Right lobe of liver (tissue), 6 donors: ENCODE data around the gene CHIT1. TPM values are rescaled to one million over a fixed set of nuclear protein-coding genes. Genes with fewer than 3 reads are reported as not detected.
A peak's percentile ranks its signal among the peaks of the same experiment; 100 is the strongest.
"Not testable (repeated sequence)": the region's sequence is repeated elsewhere in the genome, so short reads cannot be mapped to it uniquely, and the experiment has no call there.

Experiments used
- ATAC-seq, 4 donors: fragments of 200-7000 bp; cut with Tn5 transposase; one replicate each; pipeline ENCODE4 v1.9.1; 2020; ENCODE audit warnings: mild to moderate bottlenecking in 4 of 4, moderate library complexity in 4 of 4
- DNase-seq, 3 donors: peaks; one replicate each; pipeline ENCODE4 v3.0.0-alpha.2; 2020
- H3K27ac ChIP-seq, 3 donors: fragments of 200-600 bp; one replicate each; pipeline ENCODE4 v1.8.0; 2022
- H3K27me3 ChIP-seq, 2 donors: fragments of 200-600 bp; one replicate each; pipeline ENCODE4 v1.8.0; 2022
- H3K36me3 ChIP-seq, 4 donors: fragments of 200-600 bp; sonication (generic) in 1 of 4; one replicate each; pipeline versions ENCODE4 v1.5.1 to v1.8.0; 2017 to 2022; ENCODE audit warnings: control low read depth in 1 of 4
- H3K4me1 ChIP-seq, 4 donors: fragments of 200-600 bp; sonication (generic) in 1 of 4; one replicate each; pipeline versions ENCODE4 v1.5.1 to v1.8.0; 2017 to 2022; ENCODE audit warnings: control low read depth in 1 of 4
- H3K4me3 ChIP-seq, 3 donors: fragments of 200-600 bp; one replicate each; pipeline ENCODE4 v1.8.0; 2022
- H3K9me3 ChIP-seq, 4 donors: fragments of 200-600 bp; sonication (generic) in 1 of 4; one replicate each; pipeline versions ENCODE4 v1.5.1 to v1.8.0; 2017 to 2022; ENCODE audit warnings: control low read depth in 1 of 4
- CTCF ChIP-seq, 4 donors: fragments of 200-600 bp in 3 of 4; fragments of 450-650 bp in 1 of 4; IDR thresholded peaks; one replicate each; pipeline versions ENCODE4 v1.5.1 to v1.8.0; 2016 to 2022; ENCODE audit warnings: antibody characterized with exemption in 4 of 4, mild to moderate bottlenecking in 2 of 4
- POLR2A ChIP-seq: fragments of 450-650 bp; IDR thresholded peaks from one replicate; pipeline ENCODE4 v1.6.1; 2017; ENCODE audit warnings: antibody characterized with exemption, mild to moderate bottlenecking
- WGBS: methylation state at CpG from one replicate; pipeline ENCODE4 v1.1.6; 2018; ENCODE audit warnings: low coverage, low lambda C conversion rate; ENCODE audit not compliant: insufficient coverage; ENCODE audit errors: missing lambda C conversion rate; 5-methylcytosine and 5-hydroxymethylcytosine counted together
- intact Hi-C, 2 donors: fragments of 100-400 bp; cut with DNase I; formaldehyde crosslinking; loops; one replicate each; pipeline versions ENCODE4 v1.11.2 to v1.14.1; 2022
- total RNA-seq, 6 experiments: library from RNA; depleted of rRNA in 2 of 6; stranded (reverse); fragments of >200 nt in 2 of 6; fragmentation: NEBNext Ultra II Directional in 3 of 6; extraction: Animal tissue kit (Norgen Biotek cat#: 25700) in 3 of 6; gene quantifications; one replicate each; pipeline versions ENCODE4 v1.1.0 to v1.2.4, GENCODE V29; 2016 to 2023
- donor health status: DM: no; HTN: yes; CAD: no.
- donor health status: DM: no; HTN: no; CAD: no.
- donor health status: DM: no; HTN: no; CAD: no.
- donor health status: DM: no; HTN: yes; CAD: no.
- donor health status: DM: no; HTN: yes; CAD: no.

Gene CHIT1
- total RNA-seq, 6 experiments from 2014 or later: 0.46 to 0.61 (median 0.46) TPM; not detected in 3

- no peaks in the 10 kb centered on the region for H3K9me3 ChIP-seq
- no peak overlapping the region for H3K4me3 ChIP-seq
- no peaks in the 10 kb centered on the region for H3K4me1 ChIP-seq
- WGBS: 58% methylated on average over 2 of the region's 3 CpGs
- DNase-seq: no peak
- intact Hi-C loops: no loop called here
- H3K36me3 ChIP-seq: no peaks in the 10 kb centered on the region
- no peak for TF ChIP-seq POLR2A
- no peak for TF ChIP-seq CTCF (IDR thresholded peaks at IDR 0.05)
- no peak for ATAC-seq
- no peaks in the 10 kb centered on the region for H3K27me3 ChIP-seq
- H3K27ac ChIP-seq: no peak overlapping the region
These were observed 23.2 kb upstream of the CHIT1 start for GRCh38 chr1:203252678-203253077.

- WGBS: 88% methylated on average over 2 of the region's 2 CpGs
- intact Hi-C loops: no loop called here
- H3K27me3 ChIP-seq: no peaks in the 10 kb centered on the region
These were observed 22.0 kb upstream of the CHIT1 start for GRCh38 chr1:203251466-203251865.

GRCh38 chr1:203250911-203251310 lies 21.4 kb upstream of the CHIT1 start:
- WGBS: 56% methylated on average over 2 of the region's 2 CpGs
- H3K36me3 ChIP-seq: no peaks in the 10 kb centered on the region

More at GRCh38 chr1:203251466-203251865, 22.0 kb upstream of the CHIT1 start:
- no peaks in the 10 kb centered on the region for H3K4me1 ChIP-seq
- TF ChIP-seq CTCF (IDR thresholded peaks at IDR 0.05): no peak
- TF ChIP-seq POLR2A: no peak
- DNase-seq: no peak
- no peak overlapping the region for H3K4me3 ChIP-seq
- H3K27ac ChIP-seq: no peak overlapping the region
- no peaks in the 10 kb centered on the region for H3K36me3 ChIP-seq
- no peak for ATAC-seq
- H3K9me3 ChIP-seq: no peaks in the 10 kb centered on the region

GRCh38 chr1:203244776-203245175 lies 15.3 kb upstream of the CHIT1 start:
- TF ChIP-seq CTCF (IDR thresholded peaks at IDR 0.05) (no peak), POLR2A (no peak)
- H3K27ac ChIP-seq: peak overlapping the region in 1 of 3 donors; percentile 31
- no peaks in the 10 kb centered on the region for H3K9me3 ChIP-seq
- no peaks in the 10 kb centered on the region for H3K36me3 ChIP-seq
- peaks cover 0 to 9% (median 0%) of the 10 kb centered on the region in 4 donors for H3K4me1 ChIP-seq
- no peak overlapping the region for H3K4me3 ChIP-seq
- 52% methylated on average over 2 of the region's 4 CpGs for WGBS
- H3K27me3 ChIP-seq: no peaks in the 10 kb centered on the region
- DNase-seq (peak in 2 of 3 donors; percentile 44 to 64), ATAC-seq (peak; percentile 99 to 100 (median 99))
- intact Hi-C loops: no loop called here

More at GRCh38 chr1:203250911-203251310, 21.4 kb upstream of the CHIT1 start:
- TF ChIP-seq POLR2A: no peak
- TF ChIP-seq CTCF (IDR thresholded peaks at IDR 0.05): no peak
- no peak for DNase-seq
- no peak for ATAC-seq
- Histone ChIP-seq H3K4me1 (no peaks in the 10 kb centered on the region), H3K9me3 (no peaks in the 10 kb centered on the region), H3K4me3 (no peak overlapping the region), H3K27me3 (no peaks in the 10 kb centered on the region), H3K27ac (no peak overlapping the region)
- intact Hi-C loops: no loop called here

- H3K4me1 ChIP-seq, DNase-seq, H3K27me3 ChIP-seq, ATAC-seq, H3K27ac ChIP-seq, intact Hi-C loops, H3K4me3 ChIP-seq, H3K36me3 ChIP-seq, H3K9me3 ChIP-seq: not testable (repeated sequence)
- WGBS: 93% methylated on average over 5 of the region's 5 CpGs
These were observed 12.2 kb upstream of the CHIT1 start for GRCh38 chr1:203241708-203242107.
